HG02642 (cell line): Measurements from ENCODE around the gene DKC1.

Experiments
- ATAC-seq: cut with Tn5 transposase; IDR thresholded peaks from one replicate; pipeline ENCODE4 v1.9.1; 2021; ENCODE audit warnings: mild to moderate bottlenecking; ENCODE audit not compliant: unreplicated experiment, poor library complexity

Gene DKC1

GRCh38 chrX:154784149-154784995 lies 21.7 kb downstream of the DKC1 start:
- no peak for ATAC-seq

- no peak for ATAC-seq
Observed at GRCh38 chrX:154785716-154786115, 23.1 kb downstream of the DKC1 start.

- ATAC-seq, result no peak
Observed at GRCh38 chrX:154791467-154791866, 28.8 kb downstream of the DKC1 start.

- ATAC-seq, result no peak
Observed at GRCh38 chrX:154791939-154792338, 29.3 kb downstream of the DKC1 start.

- ATAC-seq, result no peak
Observed at GRCh38 chrX:154793084-154793795, 30.6 kb downstream of the DKC1 start.

- ATAC-seq, result no peak
Observed at GRCh38 chrX:154795016-154795415, 32.4 kb downstream of the DKC1 start.

- ATAC-seq, result no peak
Observed at GRCh38 chrX:154797006-154797405, 34.3 kb downstream of the DKC1 start.

- ATAC-seq, result no peak
Observed at GRCh38 chrX:154799556-154800348, 37.1 kb downstream of the DKC1 start.

GRCh38 chrX:154800478-154801210 lies 38.0 kb downstream of the DKC1 start:
- ATAC-seq, result no peak

GRCh38 chrX:154802947-154803346 lies 40.3 kb downstream of the DKC1 start:
- ATAC-seq, result no peak

- no peak for ATAC-seq
Observed at GRCh38 chrX:154804261-154804956, 41.7 kb downstream of the DKC1 start.

GRCh38 chrX:154804957-154805695 lies 42.5 kb downstream of the DKC1 start, which contains the start of gene MPP1:
Gene MPP1 (minus strand): TSS chrX:154805485. CDS start chrX:154805373, 112 bp downstream.
- ATAC-seq, result peak; percentile 98

- ATAC-seq, result no peak
Observed at GRCh38 chrX:154805696-154806091, 43.0 kb downstream of the DKC1 start.

GRCh38 chrX:154806837-154807501 lies 44.3 kb downstream of the DKC1 start:
- no peak for ATAC-seq

GRCh38 chrX:154809939-154810665 lies 47.4 kb downstream of the DKC1 start:
- no peak for ATAC-seq

- ATAC-seq, result no peak
Observed at GRCh38 chrX:154812341-154813101, 49.9 kb downstream of the DKC1 start.

GRCh38 chrX:154813801-154814200 lies 51.1 kb downstream of the DKC1 start:
- ATAC-seq, result no peak
